GM23248 (cell line): ENCODE data around the gene TTC23.

ENCODE experiments used
- EZH2 ChIP-seq: fragments of 200-600 bp; sonication (generic); IDR thresholded peaks from 2 replicates; pipeline ENCODE4 v1.6.1; 2018; ENCODE audit warnings: antibody characterized with exemption, mild to moderate bottlenecking; ENCODE audit not compliant: insufficient read depth, poor library complexity, severe bottlenecking
- EZH2phosphoT487 ChIP-seq: fragments of 200-600 bp; sonication (generic); IDR thresholded peaks from 2 replicates; pipeline ENCODE4 v1.6.1; 2018; ENCODE audit warnings: antibody characterized with exemption, moderate library complexity, mild to moderate bottlenecking, low read depth; ENCODE audit not compliant: insufficient read depth

DNA sequence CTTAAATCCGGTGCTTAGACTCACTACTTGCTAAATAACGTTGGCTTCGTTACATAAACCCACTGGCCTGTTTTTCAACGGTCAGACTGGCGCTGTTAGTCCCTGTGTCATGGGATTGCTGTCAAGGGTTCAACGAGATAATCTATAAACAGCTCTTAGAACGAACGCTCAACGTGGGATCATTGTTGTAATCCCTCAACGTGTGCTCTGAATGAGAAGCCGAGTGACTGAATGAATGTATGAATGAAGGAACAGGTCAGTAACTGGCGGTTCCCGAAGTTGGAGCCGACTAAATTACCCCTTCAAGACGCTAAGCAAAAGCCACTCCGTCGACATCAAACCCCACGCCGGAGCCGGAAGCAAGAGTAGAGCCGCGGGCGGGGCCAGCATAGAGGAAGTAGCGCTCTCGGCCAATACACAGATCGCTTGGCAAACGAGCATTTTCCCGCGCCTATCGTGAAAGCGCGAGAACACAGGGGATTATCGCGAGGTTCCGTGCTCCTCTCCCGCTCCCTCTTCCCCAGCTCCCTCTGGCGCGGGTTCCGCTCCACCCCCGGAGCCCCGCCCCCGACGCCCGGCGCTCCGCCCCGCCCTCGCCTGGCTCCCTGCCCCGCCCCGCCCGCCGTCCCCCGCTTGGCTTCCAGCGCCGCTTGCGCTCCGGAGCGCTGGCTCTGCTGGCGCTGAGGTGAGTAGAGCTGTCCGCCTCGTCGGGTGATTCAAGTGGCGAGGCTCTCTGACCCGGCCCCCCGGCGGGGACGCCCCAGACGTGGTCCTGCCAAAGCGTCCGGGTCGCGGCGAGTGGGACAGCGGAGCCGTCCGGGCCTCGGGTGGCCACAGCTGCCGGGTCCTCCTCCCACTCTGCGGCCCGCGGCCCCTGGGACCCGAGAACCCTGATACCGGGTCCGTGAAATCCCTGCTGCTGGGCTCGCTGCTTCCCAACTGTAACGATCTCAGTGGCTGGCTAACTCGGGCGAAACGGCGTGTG lies 1.8 kb upstream of the TTC23 start, which contains the start of gene LRRC28:
- TF ChIP-seq EZH2 (no peak), EZH2phosphoT487 (no peak)
